Astrocyte of the spinal cord (primary cell): Measurements from ENCODE around the gene ATP6V1G2.

Experiments
- DNase-seq: peaks from one replicate; pipeline ENCODE4 v3.0.0; 2011; ENCODE audit warnings: low read depth, low spot score
- H3K4me3 ChIP-seq: 2 replicates; pipeline ENCODE4 v1.5.1; 2011; ENCODE audit warnings: low read depth, mild to moderate bottlenecking, low read length, moderate library complexity
- CTCF ChIP-seq: IDR thresholded peaks from 2 replicates; pipeline ENCODE4 v1.5.1; 2012; ENCODE audit warnings: low read depth, mild to moderate bottlenecking, low read length, inconsistent platforms
- in situ Hi-C: cut with HindIII; loops from 2 replicates; pipeline ENCODE4 v1.10.0; 2017; ENCODE audit warnings: low sequenced_read_pairs

The ATP6V1G2 gene

DNA sequence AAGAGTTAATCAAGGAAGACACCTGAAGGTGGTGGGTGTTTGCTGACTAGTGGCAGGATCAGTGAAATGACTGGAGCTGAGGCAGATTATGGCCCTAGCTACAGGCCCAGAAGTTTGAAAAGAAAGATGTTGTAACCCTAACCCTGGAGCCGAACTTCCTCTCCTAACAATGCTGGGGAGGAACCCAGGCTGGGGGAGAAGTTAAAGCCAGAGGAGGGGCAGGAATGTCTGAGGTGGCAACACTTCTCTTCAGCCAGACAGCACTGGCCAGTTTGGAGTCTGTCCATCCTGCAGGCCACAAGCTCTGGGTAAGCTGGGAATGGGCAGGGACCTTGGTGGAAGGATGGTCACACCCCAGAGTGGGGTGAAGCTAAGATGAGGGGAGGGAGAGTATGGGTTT lies 39.6 kb upstream of the ATP6V1G2 start, which contains the start of gene LST1:
TSS of gene LST1 (plus strand) at position 270 of the 400 bp plus-strand sequence. CDS start 1,023 bp downstream, outside the sequence.
- no peak for DNase-seq
- no peak within 1 kb of the TSS for H3K4me3 ChIP-seq
- no peak for TF ChIP-seq CTCF
- in situ Hi-C loops = no loop called here

- TF ChIP-seq CTCF = peak; percentile 42
- no peak for DNase-seq
- H3K4me3 ChIP-seq = no peak overlapping the region
- in situ Hi-C loops = no loop called here
Measured at GRCh38 chr6:31585491-31585890, 39.1 kb upstream of the ATP6V1G2 start.

GRCh38 chr6:31582230-31582643 lies 35.8 kb upstream of the ATP6V1G2 start, which contains the start of gene LTB:
Gene LTB (minus strand): TSS chr6:31582424. CDS start chr6:31582417, 7 bp downstream.
- DNase-seq = no peak
- in situ Hi-C loops = no loop called here
- TF ChIP-seq CTCF = no peak
- H3K4me3 ChIP-seq = peak within 1 kb of the TSS; percentile 84

DNA sequence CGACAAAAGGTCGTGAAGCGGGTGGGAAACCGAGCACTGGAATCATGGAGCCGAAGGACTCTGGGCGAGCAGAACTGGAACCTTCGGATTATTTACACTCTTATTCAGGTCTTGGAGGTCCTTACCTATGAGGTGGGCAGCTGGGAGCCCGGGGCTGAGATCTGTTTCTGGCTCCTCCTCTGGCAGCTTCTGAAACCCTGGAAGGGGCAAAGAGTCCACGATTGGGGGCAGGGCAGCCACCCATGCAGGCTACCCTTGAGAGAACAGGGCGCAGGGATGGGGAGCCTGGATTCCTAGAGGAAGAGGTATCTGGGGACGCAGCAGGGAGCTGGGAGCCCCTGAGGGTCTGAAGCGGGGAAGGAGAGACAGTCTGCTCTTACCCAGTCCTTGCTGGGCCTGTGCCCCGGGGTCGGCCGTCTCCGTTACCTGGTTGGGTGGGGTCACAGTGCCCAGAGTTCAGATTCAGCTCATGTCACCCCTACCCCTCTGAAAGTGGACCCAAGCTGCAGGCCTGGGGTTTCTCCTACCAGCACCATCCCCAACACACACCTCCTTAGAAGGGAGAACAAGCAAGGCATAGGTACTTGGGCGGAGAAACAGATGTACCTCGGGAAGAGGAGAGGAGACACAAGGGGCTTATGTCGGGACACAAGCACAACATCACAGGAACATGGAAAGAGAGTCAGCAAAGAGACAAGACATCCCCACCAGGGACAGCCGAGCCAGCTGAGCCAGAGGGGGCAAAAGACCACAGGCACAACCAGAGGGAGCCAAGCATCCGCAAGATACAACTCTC lies 35.2 kb upstream of the ATP6V1G2 start:
- no peak for TF ChIP-seq CTCF
- DNase-seq = no peak
- peak overlapping the region; percentile 84 for H3K4me3 ChIP-seq
- in situ Hi-C loops = no loop called here

- in situ Hi-C loops = no loop called here
- DNase-seq = peak; percentile 75
- TF ChIP-seq CTCF = peak; percentile 86
- peak overlapping the region; percentile 84 for H3K4me3 ChIP-seq
Measured at GRCh38 chr6:31580807-31581433, 34.5 kb upstream of the ATP6V1G2 start.

GRCh38 chr6:31580438-31580740 lies 34.0 kb upstream of the ATP6V1G2 start:
- TF ChIP-seq CTCF = no peak
- in situ Hi-C loops = no loop called here
- DNase-seq = no peak
- peak overlapping the region; percentile 84 for H3K4me3 ChIP-seq
